Measurements from ENCODE around the gene SBF2. TPM values are rescaled to one million over a fixed set of nuclear protein-coding genes. Genes with fewer than 3 reads are reported as not detected.

Gene SBF2
- total RNA-seq, 4 donors from 2014 or later, result 29.7 to 60.4 (median 36.0) TPM

DNA sequence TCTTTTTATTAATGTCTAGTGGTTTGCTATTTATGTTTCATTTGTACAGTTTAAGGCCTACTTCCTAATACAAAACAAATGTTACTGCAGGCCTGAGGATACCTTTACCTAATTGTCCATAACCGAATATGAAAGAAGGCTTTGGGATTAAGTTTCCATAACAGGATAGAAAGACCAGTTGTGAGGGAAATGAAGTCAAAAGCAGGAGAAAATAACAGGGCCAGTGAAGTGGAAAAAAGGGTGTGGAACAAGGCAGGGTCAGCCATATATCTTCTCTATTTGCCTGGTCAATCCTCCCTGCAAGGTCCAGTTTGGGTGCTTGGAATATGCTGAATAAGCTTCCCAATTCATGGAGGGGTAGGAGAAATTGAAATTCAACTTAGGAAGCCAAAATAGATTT lies 418.6 kb downstream of the SBF2 start:
- H3K4me3 ChIP-seq (ENCODE audit: low read depth, poor library complexity, severe bottlenecking), result no peak overlapping the region
- no peak for TF ChIP-seq POLR2A (IDR thresholded peaks at IDR 0.05)
- TF ChIP-seq, protein P1, sequence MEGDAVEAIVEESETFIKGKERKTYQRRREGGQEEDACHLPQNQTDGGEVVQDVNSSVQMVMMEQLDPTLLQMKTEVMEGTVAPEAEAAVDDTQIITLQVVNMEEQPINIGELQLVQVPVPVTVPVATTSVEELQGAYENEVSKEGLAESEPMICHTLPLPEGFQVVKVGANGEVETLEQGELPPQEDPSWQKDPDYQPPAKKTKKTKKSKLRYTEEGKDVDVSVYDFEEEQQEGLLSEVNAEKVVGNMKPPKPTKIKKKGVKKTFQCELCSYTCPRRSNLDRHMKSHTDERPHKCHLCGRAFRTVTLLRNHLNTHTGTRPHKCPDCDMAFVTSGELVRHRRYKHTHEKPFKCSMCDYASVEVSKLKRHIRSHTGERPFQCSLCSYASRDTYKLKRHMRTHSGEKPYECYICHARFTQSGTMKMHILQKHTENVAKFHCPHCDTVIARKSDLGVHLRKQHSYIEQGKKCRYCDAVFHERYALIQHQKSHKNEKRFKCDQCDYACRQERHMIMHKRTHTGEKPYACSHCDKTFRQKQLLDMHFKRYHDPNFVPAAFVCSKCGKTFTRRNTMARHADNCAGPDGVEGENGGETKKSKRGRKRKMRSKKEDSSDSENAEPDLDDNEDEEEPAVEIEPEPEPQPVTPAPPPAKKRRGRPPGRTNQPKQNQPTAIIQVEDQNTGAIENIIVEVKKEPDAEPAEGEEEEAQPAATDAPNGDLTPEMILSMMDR (IDR thresholded peaks at IDR 0.05), result no peak
- WGBS, 2 donors, result 81 to 89% methylated on average over 1 of the region's 1 CpG
- no peak for DNase-seq (ENCODE audit: low spot score in 2 of 2)
- intact Hi-C loops (cut with DNase I; ENCODE audit: low total_unique reads), result no loop called here

DNA sequence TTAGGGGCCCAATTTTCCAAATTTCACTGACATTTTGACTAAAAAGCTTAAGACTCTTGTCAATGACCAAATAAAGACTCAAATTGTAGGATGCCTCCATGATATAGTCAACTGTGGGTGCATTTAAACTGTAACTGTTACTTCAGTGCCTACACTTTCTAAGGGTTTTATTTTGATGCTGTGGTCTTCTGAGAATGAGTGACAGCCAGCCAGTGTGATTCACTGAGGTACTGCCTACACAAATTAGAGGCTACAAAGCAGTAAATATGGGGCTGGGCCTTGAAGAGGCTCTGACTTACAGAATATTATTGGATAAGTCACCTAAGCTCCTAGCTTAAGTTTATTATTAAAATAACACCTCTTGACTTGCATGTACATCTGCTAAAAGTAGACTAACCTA lies 419.6 kb downstream of the SBF2 start:
- intact Hi-C loops (cut with DNase I; ENCODE audit: low total_unique reads), result no loop called here

DNA sequence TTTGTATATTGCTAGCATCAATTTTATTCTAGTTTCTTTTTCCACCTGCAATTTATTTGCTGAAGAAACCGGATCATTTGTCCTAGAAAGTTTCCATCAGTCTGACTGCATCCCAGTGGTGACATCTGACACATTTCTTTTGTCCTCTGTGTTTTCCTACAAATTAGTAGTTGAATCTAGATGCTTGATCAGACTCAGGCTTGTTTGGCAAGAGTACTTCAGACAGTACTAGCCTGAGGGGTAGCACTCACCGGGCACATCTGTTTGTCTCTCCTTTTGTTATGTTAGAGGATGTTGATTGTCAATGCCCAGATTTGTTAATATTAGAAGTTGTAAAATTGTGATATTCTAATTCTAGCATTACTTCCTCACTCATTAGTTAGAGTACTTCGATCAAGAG lies 425.4 kb downstream of the SBF2 start:
- intact Hi-C loops (cut with DNase I; ENCODE audit: low total_unique reads), result no loop called here
- no peak overlapping the region for H3K4me3 ChIP-seq (ENCODE audit: low read depth, poor library complexity, severe bottlenecking)

More for the DNA sequence above, 419.6 kb downstream of the SBF2 start:
- TF ChIP-seq POLR2A (IDR thresholded peaks at IDR 0.05), result no peak
- TF ChIP-seq, protein P1 (IDR thresholded peaks at IDR 0.05), result no peak
- DNase-seq (ENCODE audit: low spot score in 2 of 2), result no peak
- H3K4me3 ChIP-seq (ENCODE audit: low read depth, poor library complexity, severe bottlenecking), result no peak overlapping the region

DNA sequence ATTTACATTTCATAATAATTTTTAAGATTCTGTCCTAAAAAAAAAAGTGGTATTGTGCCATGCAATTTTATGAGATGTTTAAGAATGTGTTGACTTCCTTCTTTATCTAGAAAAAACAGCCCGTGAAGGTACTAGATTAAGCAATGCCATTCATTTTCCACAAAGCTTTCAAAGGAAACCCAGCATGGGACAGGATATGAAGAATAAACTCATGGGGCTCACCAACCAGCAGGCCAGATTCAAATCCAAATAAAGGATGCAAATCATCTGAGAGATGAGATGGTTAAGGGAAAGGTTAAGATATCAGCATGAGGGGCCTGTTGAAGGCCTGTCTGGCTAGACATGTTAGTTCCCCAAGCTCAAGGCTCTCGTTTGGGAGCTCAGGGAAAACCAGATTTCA lies 431.0 kb downstream of the SBF2 start:
- intact Hi-C loops (cut with DNase I; ENCODE audit: low total_unique reads), result no loop called here
- 81 to 83% methylated on average over 2 of the region's 2 CpGs for WGBS, 2 donors
- no peak for DNase-seq (ENCODE audit: low spot score in 2 of 2)
- TF ChIP-seq, protein P1 (IDR thresholded peaks at IDR 0.05), result no peak
- TF ChIP-seq POLR2A (IDR thresholded peaks at IDR 0.05), result no peak
- no peak overlapping the region for H3K4me3 ChIP-seq (ENCODE audit: low read depth, poor library complexity, severe bottlenecking)

More for the DNA sequence above, 425.4 kb downstream of the SBF2 start:
- WGBS, 2 donors, result 62 to 64% methylated on average over 3 of the region's 3 CpGs
- DNase-seq (ENCODE audit: low spot score in 2 of 2), result no peak
- no peak for TF ChIP-seq POLR2A (IDR thresholded peaks at IDR 0.05)
- TF ChIP-seq, protein P1 (IDR thresholded peaks at IDR 0.05), result no peak

DNA sequence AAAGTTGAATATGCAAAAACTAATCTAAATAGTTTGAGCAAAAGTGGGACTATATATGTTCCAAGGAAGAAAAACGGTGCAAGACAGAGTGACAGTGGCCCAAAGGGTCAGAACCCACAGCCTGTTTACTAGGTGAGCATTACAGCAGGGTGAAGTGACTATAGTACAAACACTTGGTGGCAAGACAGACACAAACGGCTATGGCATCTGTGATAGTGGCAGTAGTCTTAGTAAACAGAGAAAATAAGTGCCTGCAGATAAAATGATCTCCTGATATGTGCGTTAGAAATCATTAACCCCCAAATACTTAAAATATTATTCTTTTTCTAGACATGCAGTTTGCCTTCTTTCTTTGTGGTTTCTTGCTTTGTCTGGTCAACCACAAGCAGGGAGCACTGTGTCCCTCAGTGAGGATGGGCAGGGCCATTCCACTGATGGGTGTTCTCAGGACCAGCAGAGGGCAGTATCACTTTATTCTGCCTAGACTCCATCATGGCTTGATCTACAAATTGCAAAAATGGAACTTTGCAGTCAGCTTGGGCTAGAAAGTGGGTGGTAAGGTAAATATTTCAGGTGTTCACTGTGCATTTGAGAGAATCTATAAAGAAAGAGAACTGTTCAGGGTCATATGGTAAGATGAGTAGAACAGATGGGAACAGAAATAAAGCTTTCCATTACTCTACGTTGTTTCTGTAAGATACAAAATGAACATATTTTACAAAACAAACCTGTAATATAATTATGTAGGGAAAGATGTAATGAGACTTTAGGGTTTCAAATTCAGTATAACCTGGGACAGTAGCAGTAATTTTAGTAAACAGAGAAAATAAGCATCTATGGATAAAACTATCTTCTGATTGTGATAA lies 431.9 kb downstream of the SBF2 start:
- WGBS, 2 donors, result 82 to 85% methylated on average over 4 of the region's 4 CpGs
- peak in 1 of 2 donors; percentile 28 for DNase-seq (ENCODE audit: low spot score in 2 of 2)

More for the DNA sequence above, 431.9 kb downstream of the SBF2 start:
- H3K4me3 ChIP-seq (ENCODE audit: low read depth, poor library complexity, severe bottlenecking), result no peak overlapping the region
- intact Hi-C loops (cut with DNase I; ENCODE audit: low total_unique reads), result no loop called here
- TF ChIP-seq, protein P1 (IDR thresholded peaks at IDR 0.05), result peak in 1 of 3 donors; percentile 46
- no peak for TF ChIP-seq POLR2A (IDR thresholded peaks at IDR 0.05)

Measured in lower leg skin (tissue), 4 donors.